UCSD-AML1 (cell line): ENCODE data around the gene BPTF.
"Not testable (repeated sequence)": the region's sequence is repeated elsewhere in the genome, so short reads cannot be mapped to it uniquely, and the experiment has no call there.

Source experiments
- DNase-seq: peaks from one replicate; lab custom pipeline; 2025; ENCODE audit not compliant: unreplicated experiment; lab: John Stamatoyannopoulos, UW

Gene BPTF

GRCh38 chr17:67998466-67998865, 173.2 kb downstream of the BPTF start:
- DNase-seq, result no peak

- no peak for DNase-seq
These were observed 174.1 kb downstream of the BPTF start for GRCh38 chr17:67999291-67999911.

- DNase-seq, result no peak
These were observed 178.9 kb downstream of the BPTF start for GRCh38 chr17:68004201-68004600.

- no peak for DNase-seq
These were observed 181.5 kb downstream of the BPTF start for GRCh38 chr17:68006797-68007196.

- DNase-seq, result peak; percentile 52
These were observed 185.9 kb downstream of the BPTF start for GRCh38 chr17:68011199-68011665.

- DNase-seq, result no peak
These were observed 188.1 kb downstream of the BPTF start for GRCh38 chr17:68013385-68013784.

GRCh38 chr17:68015081-68015723, 189.9 kb downstream of the BPTF start:
- no peak for DNase-seq

GRCh38 chr17:68016838-68017237, 191.5 kb downstream of the BPTF start:
- DNase-seq, result no peak

GRCh38 chr17:68018493-68018892, 193.2 kb downstream of the BPTF start:
- not testable (repeated sequence) for DNase-seq

- no peak for DNase-seq
These were observed 194.0 kb downstream of the BPTF start for GRCh38 chr17:68019336-68019674.

- peak; percentile 98 for DNase-seq
These were observed 194.5 kb downstream of the BPTF start for GRCh38 chr17:68019675-68020408.

GRCh38 chr17:68020409-68020756, 195.1 kb downstream of the BPTF start:
- no peak for DNase-seq

GRCh38 chr17:68020791-68021190, 195.5 kb downstream of the BPTF start:
- DNase-seq, result not testable (repeated sequence)

- DNase-seq, result no peak
These were observed 196.7 kb downstream of the BPTF start for GRCh38 chr17:68021963-68022362.

GRCh38 chr17:68022547-68022946, 197.2 kb downstream of the BPTF start:
- not testable (repeated sequence) for DNase-seq

- no peak for DNase-seq
These were observed 204.4 kb downstream of the BPTF start for GRCh38 chr17:68029512-68030215.
